Trophoblast cell (in vitro differentiated cells and primary cell): ENCODE measurements around the gene P4HA2.
"Not testable (repeated sequence)": the region's sequence is repeated elsewhere in the genome, so short reads cannot be mapped to it uniquely, and the experiment has no call there.

Experiments
- DNase-seq, 2 donors: peaks; one replicate each; pipeline ENCODE4 v3.0.0-alpha.2; 2016
- H2AFZ ChIP-seq: 2 replicates; pipeline ENCODE4 v1.6.1; 2013; ENCODE audit warnings: low read length, moderate library complexity, mild to moderate bottlenecking; ENCODE audit not compliant: insufficient read depth, poor library complexity
- H2AK5ac ChIP-seq: 2 replicates; pipeline ENCODE4 v1.6.1; 2013; ENCODE audit warnings: mild to moderate bottlenecking, low read length
- H2BK120ac ChIP-seq: 2 replicates; pipeline ENCODE4 v1.6.1; 2013; ENCODE audit warnings: low read length, mild to moderate bottlenecking, moderate library complexity; ENCODE audit not compliant: insufficient read depth, poor library complexity
- H2BK12ac ChIP-seq: 2 replicates; pipeline ENCODE4 v1.6.1; 2013; ENCODE audit warnings: mild to moderate bottlenecking, low read length, moderate library complexity
- H2BK5ac ChIP-seq: 2 replicates; pipeline ENCODE4 v1.6.1; 2013; ENCODE audit warnings: low read length, low read depth, moderate library complexity, mild to moderate bottlenecking; ENCODE audit not compliant: poor library complexity
- H3K14ac ChIP-seq: 2 replicates; pipeline ENCODE4 v1.6.1; 2013; ENCODE audit warnings: mild to moderate bottlenecking, low read length
- H3K18ac ChIP-seq: 2 replicates; pipeline ENCODE4 v1.6.1; 2013; ENCODE audit warnings: mild to moderate bottlenecking, low read length
- H3K23ac ChIP-seq: 2 replicates; pipeline ENCODE4 v1.6.1; 2013; ENCODE audit warnings: low read length
- H3K27ac ChIP-seq: 2 replicates; pipeline ENCODE4 v1.5.1; 2013; ENCODE audit warnings: low read depth, mild to moderate bottlenecking, inconsistent platforms, low read length, moderate library complexity
- H3K27me3 ChIP-seq: 2 replicates; pipeline ENCODE4 v1.6.1; 2013; ENCODE audit warnings: inconsistent platforms, mild to moderate bottlenecking, low read length, moderate library complexity; ENCODE audit not compliant: insufficient read depth
- H3K36me3 ChIP-seq, 2 experiments: 1 replicate in 1 of 2; 2 replicates in 1 of 2; pipeline ENCODE4 v1.6.1; 2013; ENCODE audit warnings: low read length in 2 of 2, mild to moderate bottlenecking in 2 of 2, moderate library complexity in 1 of 2; ENCODE audit not compliant: insufficient read depth in 2 of 2, control insufficient read depth in 1 of 2
- H3K4ac ChIP-seq: 2 replicates; pipeline ENCODE4 v1.6.1; 2013; ENCODE audit warnings: low read depth, mild to moderate bottlenecking, low read length, moderate library complexity
- H3K4me1 ChIP-seq, 2 experiments: 1 replicate in 1 of 2; 2 replicates in 1 of 2; pipeline ENCODE4 v1.6.1; 2013; ENCODE audit warnings: low read length in 2 of 2, mild to moderate bottlenecking in 2 of 2, moderate library complexity in 1 of 2; ENCODE audit not compliant: insufficient read depth in 2 of 2, control insufficient read depth in 1 of 2
- H3K4me2 ChIP-seq: 2 replicates; pipeline ENCODE4 v1.6.1; 2013; ENCODE audit warnings: inconsistent platforms, mild to moderate bottlenecking, low read length, moderate library complexity
- H3K4me3 ChIP-seq: 2 replicates; pipeline ENCODE4 v1.5.1; 2013; ENCODE audit warnings: mild to moderate bottlenecking, low read depth, low read length, inconsistent platforms
- H3K79me1 ChIP-seq: one replicate; pipeline ENCODE4 v1.6.1; 2013; ENCODE audit warnings: low read length
- H3K79me2 ChIP-seq: 2 replicates; pipeline ENCODE4 v1.6.1; 2013; ENCODE audit warnings: low read length, mild to moderate bottlenecking; ENCODE audit not compliant: control insufficient read depth, insufficient read depth, poor library complexity
- H3K9ac ChIP-seq: 2 replicates; pipeline ENCODE4 v1.6.1; 2013; ENCODE audit warnings: mild to moderate bottlenecking, low read length
- H3K9me3 ChIP-seq: 2 replicates; pipeline ENCODE4 v1.6.1; 2013; ENCODE audit warnings: low read depth, mild to moderate bottlenecking, control low read depth, inconsistent platforms, low read length; ENCODE audit not compliant: insufficient read depth
- H4K12ac ChIP-seq: 2 replicates; pipeline ENCODE4 v1.6.1; 2013; ENCODE audit warnings: low read depth, mild to moderate bottlenecking, low read length, moderate library complexity
- H4K8ac ChIP-seq: 2 replicates; pipeline ENCODE4 v1.6.1; 2013; ENCODE audit warnings: low read depth, mild to moderate bottlenecking, low read length, moderate library complexity
- H4K91ac ChIP-seq: one replicate; pipeline ENCODE4 v1.6.1; 2013; ENCODE audit warnings: low read depth, mild to moderate bottlenecking, low read length, moderate library complexity
- WGBS: extraction: QIAGEN DNeasy Blood & Tissue Kit; methylation state at CpG from one replicate; pipeline ENCODE4 v1.1.7; 2013; ENCODE audit warnings: missing lambda C conversion rate; ENCODE audit not compliant: insufficient read length, insufficient coverage; ENCODE audit errors: extremely low coverage; 5-methylcytosine and 5-hydroxymethylcytosine counted together

The P4HA2 gene

GRCh38 chr5:132176521-132176945 is 51.1 kb downstream of the P4HA2 start:
- Histone ChIP-seq H2BK5ac (no peak overlapping the region), H3K79me2 (no peaks in the 10 kb centered on the region), H3K18ac (no peak overlapping the region), H2BK120ac (no peak overlapping the region), H4K8ac (no peak overlapping the region), H3K79me1 (no peaks in the 10 kb centered on the region), H3K36me3 (no peaks in the 10 kb centered on the region), H3K23ac (no peak overlapping the region), H3K27ac (no peak overlapping the region), H3K4me2 (no peak overlapping the region), H4K12ac (no peak overlapping the region), H3K14ac (no peak overlapping the region), H2AFZ (no peak overlapping the region), H4K91ac (no peak overlapping the region), H3K27me3 (no peaks in the 10 kb centered on the region), H3K4ac (no peak overlapping the region), H3K9me3 (no peaks in the 10 kb centered on the region), H3K9ac (no peak overlapping the region), H2AK5ac (no peak overlapping the region), H3K4me1 (no peaks in the 10 kb centered on the region), H2BK12ac (no peak overlapping the region), H3K4me3 (no peak overlapping the region)
- no peak for DNase-seq
- WGBS, result no CpG with 5 or more reads among the region's 6 CpGs

GRCh38 chr5:132162945-132163344 is 64.7 kb downstream of the P4HA2 start:
- Histone ChIP-seq H2BK5ac (no peak overlapping the region), H4K12ac (no peak overlapping the region), H3K9ac (no peak overlapping the region), H2BK120ac (no peak overlapping the region), H3K4me1 (no peaks in the 10 kb centered on the region), H4K91ac (no peak overlapping the region), H3K27ac (no peak overlapping the region), H3K4me2 (no peak overlapping the region), H3K4ac (no peak overlapping the region), H3K23ac (no peak overlapping the region), H3K14ac (no peak overlapping the region), H3K4me3 (no peak overlapping the region), H3K79me2 (no peaks in the 10 kb centered on the region), H2BK12ac (no peak overlapping the region), H3K36me3 (no peaks in the 10 kb centered on the region), H3K9me3 (no peaks in the 10 kb centered on the region), H4K8ac (no peak overlapping the region), H3K79me1 (no peaks in the 10 kb centered on the region), H3K18ac (no peak overlapping the region), H3K27me3 (no peaks in the 10 kb centered on the region), H2AK5ac (no peak overlapping the region), H2AFZ (no peak overlapping the region)
- no peak for DNase-seq
- no CpG with 5 or more reads among the region's 1 CpG for WGBS

- not testable (repeated sequence) for H2BK120ac ChIP-seq, H3K36me3 ChIP-seq, H3K18ac ChIP-seq, H3K4ac ChIP-seq, H3K4me2 ChIP-seq, H3K9me3 ChIP-seq, H4K8ac ChIP-seq, H3K79me1 ChIP-seq, DNase-seq, H2BK5ac ChIP-seq, H3K27me3 ChIP-seq, H3K27ac ChIP-seq, H3K79me2 ChIP-seq, H4K91ac ChIP-seq, H4K12ac ChIP-seq, H2BK12ac ChIP-seq, H2AFZ ChIP-seq, H3K4me3 ChIP-seq, H3K14ac ChIP-seq, H3K23ac ChIP-seq, H2AK5ac ChIP-seq, H3K4me1 ChIP-seq, H3K9ac ChIP-seq
- no CpG with 5 or more reads among the region's 5 CpGs for WGBS
Observed at GRCh38 chr5:132161574-132162326, 65.9 kb downstream of the P4HA2 start.

GRCh38 chr5:132156413-132156812 is 71.2 kb downstream of the P4HA2 start:
- no peaks in the 10 kb centered on the region for H3K27me3 ChIP-seq
- no peaks in the 10 kb centered on the region for H3K9me3 ChIP-seq
- H3K4me1 ChIP-seq, result no peaks in the 10 kb centered on the region
- no peak overlapping the region for H2AFZ ChIP-seq
- no peak overlapping the region for H3K14ac ChIP-seq
- no peaks in the 10 kb centered on the region for H3K79me2 ChIP-seq
- no peak overlapping the region for H2BK120ac ChIP-seq
- no peaks in the 10 kb centered on the region for H3K36me3 ChIP-seq
- no peak overlapping the region for H2BK12ac ChIP-seq
- H2AK5ac ChIP-seq, result no peak overlapping the region
- H4K91ac ChIP-seq, result no peak overlapping the region
- no peak overlapping the region for H3K27ac ChIP-seq
- H4K8ac ChIP-seq, result no peak overlapping the region
- no peak overlapping the region for H3K4me3 ChIP-seq
- H3K4ac ChIP-seq, result no peak overlapping the region
- WGBS, result no CpG with 5 or more reads among the region's 4 CpGs
- no peaks in the 10 kb centered on the region for H3K79me1 ChIP-seq
- H4K12ac ChIP-seq, result no peak overlapping the region
- no peak overlapping the region for H3K18ac ChIP-seq
- H3K9ac ChIP-seq, result no peak overlapping the region
- no peak overlapping the region for H3K23ac ChIP-seq
- DNase-seq, result no peak
- no peak overlapping the region for H3K4me2 ChIP-seq
- no peak overlapping the region for H2BK5ac ChIP-seq
